ENCODE measurements around the gene POLD4.

POLD4 gene

DNA sequence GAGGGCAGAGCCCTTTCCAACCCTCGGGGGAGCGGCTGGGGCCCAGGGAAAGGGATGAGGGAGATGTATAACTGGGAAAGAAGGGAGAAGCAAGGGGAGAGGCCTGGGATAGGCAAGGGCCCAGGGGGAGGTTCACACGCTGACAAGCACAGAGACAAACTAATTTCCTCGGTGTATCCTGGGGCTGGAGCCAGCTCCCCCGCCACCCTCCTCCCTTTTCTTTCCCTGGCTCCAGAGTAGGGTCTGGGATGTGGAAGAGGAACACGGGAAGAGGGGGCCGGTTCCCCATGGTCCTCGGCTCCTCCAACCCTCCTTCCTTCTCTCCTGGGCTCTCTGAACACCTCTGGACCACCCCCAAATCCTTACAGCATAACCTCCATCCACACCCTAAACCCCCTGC, 13.2 kb upstream of the POLD4 start:
- DNase-seq (ENCODE audit: low read depth, low spot score): no peak
- TF ChIP-seq, protein P1, sequence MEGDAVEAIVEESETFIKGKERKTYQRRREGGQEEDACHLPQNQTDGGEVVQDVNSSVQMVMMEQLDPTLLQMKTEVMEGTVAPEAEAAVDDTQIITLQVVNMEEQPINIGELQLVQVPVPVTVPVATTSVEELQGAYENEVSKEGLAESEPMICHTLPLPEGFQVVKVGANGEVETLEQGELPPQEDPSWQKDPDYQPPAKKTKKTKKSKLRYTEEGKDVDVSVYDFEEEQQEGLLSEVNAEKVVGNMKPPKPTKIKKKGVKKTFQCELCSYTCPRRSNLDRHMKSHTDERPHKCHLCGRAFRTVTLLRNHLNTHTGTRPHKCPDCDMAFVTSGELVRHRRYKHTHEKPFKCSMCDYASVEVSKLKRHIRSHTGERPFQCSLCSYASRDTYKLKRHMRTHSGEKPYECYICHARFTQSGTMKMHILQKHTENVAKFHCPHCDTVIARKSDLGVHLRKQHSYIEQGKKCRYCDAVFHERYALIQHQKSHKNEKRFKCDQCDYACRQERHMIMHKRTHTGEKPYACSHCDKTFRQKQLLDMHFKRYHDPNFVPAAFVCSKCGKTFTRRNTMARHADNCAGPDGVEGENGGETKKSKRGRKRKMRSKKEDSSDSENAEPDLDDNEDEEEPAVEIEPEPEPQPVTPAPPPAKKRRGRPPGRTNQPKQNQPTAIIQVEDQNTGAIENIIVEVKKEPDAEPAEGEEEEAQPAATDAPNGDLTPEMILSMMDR (IDR thresholded peaks at IDR 0.05; ENCODE audit: low read depth, low read length): no peak
- H3K4me3 ChIP-seq (ENCODE audit: low read depth, low read length): no peak overlapping the region
- in situ Hi-C loops (cut with HindIII; ENCODE audit: low sequenced_read_pairs): no loop called here

DNA sequence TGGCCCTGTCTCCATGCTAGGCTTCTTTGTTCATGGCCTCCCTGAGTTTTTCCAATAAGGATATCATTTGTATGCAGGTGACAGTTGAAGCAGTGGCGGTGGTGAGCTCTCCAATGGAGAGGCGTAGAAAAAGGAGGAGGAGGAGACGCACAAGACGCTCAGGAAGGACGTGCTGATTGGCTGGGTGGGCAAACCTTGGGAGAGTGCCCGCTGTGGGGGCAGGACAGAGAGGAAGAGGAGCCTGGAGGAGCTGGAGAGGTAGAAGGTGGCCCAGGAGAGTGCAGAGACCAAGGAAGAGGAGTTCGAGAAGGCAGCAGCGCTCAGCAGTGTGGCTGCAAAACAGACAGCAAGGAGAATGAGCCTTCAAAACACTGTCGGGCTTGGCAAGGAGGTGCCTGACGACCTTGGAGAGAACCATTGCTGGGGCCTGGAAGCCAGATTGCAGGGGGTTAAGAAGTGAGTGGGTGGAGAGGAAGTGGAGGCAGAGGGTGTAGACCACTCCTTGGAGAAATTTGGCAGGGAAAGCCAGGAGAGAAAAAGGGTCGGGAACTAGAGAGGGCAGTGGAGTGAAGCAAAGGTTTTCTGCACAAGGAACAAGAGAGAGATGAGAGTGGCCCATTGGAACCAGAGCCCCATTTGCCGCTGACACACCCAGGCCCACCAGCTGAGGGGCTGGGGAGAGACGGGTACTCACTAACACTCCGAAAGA, 12.5 kb upstream of the POLD4 start:
- TF ChIP-seq, protein P1 (IDR thresholded peaks at IDR 0.05; ENCODE audit: low read depth, low read length): no peak
- in situ Hi-C loops (cut with HindIII; ENCODE audit: low sequenced_read_pairs): no loop called here
- DNase-seq (ENCODE audit: low read depth, low spot score): no peak
- H3K4me3 ChIP-seq (ENCODE audit: low read depth, low read length): no peak overlapping the region

DNA sequence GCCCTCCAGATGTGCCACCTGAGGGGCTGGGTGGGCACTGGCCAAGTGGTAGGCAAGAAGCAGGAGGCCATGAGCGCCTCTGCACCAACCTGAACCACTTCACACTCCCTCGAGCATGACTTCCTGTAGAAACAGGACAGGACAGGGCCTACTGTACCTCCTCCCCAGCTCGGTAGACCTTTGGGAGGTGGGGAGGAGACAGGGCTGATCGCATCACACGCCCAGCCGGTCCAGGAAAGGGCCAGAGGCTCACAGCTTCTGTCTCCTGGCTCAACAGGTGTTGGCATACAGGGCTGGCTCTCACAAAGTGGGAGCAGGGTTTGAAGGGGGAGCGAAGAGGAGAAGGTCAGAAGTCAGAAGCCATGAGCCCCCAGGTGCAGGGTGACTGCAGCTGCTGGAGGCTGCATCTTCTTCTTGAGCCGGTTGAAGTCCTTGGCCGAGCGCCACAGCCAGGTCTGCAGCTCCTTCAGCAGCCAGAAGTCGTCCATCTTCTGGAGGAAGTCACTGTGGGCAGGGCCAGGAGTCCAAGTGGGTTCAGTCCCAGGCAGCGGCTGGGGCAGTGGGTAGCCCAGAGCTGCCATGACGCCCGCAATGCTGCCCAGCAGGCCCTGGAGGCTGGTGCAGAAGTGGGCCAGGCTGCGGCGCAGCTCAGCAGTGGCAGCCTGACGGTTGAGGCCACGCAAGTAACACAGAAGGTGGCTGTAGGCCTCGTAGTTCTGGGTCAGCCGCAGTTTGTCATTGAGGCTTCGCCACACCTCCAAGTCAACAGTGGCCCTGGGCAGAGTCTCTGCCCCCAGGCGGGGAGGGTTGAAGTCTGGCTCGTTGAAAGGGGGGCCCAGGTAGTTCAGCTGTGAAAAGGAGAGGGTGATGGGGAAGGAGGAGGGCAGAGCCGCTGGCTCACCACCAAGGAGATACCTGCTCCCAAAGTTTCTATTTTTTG, 11.7 kb upstream of the POLD4 start:
- H3K4me3 ChIP-seq (ENCODE audit: low read depth, low read length): no peak overlapping the region
- TF ChIP-seq, protein P1 (IDR thresholded peaks at IDR 0.05; ENCODE audit: low read depth, low read length): no peak
- DNase-seq (ENCODE audit: low read depth, low spot score): no peak
- in situ Hi-C loops (cut with HindIII; ENCODE audit: low sequenced_read_pairs): no loop called here

DNA sequence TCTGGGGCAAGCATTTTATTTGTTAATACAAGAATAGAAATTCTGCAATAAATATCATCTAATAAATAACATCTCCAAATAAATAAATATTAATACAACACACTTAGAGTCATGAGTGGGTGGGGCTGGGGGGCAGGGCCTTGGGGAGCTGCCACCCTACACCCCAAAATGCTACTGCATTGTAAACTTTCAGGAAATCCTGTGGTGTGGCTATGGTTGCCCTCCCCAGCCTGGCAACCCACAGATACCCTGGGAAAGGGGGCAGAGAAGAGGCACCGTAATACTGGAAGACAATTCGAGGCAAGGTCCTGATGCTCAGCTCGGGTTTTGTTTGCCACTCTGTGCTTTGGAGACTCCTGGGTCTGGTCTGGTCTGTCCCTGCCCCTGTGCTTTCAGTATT, 10.8 kb upstream of the POLD4 start:
- H3K4me3 ChIP-seq (ENCODE audit: low read depth, low read length): no peak overlapping the region
- in situ Hi-C loops (cut with HindIII; ENCODE audit: low sequenced_read_pairs): no loop called here
- no peak for DNase-seq (ENCODE audit: low read depth, low spot score)
- TF ChIP-seq, protein P1 (IDR thresholded peaks at IDR 0.05; ENCODE audit: low read depth, low read length): no peak

DNA sequence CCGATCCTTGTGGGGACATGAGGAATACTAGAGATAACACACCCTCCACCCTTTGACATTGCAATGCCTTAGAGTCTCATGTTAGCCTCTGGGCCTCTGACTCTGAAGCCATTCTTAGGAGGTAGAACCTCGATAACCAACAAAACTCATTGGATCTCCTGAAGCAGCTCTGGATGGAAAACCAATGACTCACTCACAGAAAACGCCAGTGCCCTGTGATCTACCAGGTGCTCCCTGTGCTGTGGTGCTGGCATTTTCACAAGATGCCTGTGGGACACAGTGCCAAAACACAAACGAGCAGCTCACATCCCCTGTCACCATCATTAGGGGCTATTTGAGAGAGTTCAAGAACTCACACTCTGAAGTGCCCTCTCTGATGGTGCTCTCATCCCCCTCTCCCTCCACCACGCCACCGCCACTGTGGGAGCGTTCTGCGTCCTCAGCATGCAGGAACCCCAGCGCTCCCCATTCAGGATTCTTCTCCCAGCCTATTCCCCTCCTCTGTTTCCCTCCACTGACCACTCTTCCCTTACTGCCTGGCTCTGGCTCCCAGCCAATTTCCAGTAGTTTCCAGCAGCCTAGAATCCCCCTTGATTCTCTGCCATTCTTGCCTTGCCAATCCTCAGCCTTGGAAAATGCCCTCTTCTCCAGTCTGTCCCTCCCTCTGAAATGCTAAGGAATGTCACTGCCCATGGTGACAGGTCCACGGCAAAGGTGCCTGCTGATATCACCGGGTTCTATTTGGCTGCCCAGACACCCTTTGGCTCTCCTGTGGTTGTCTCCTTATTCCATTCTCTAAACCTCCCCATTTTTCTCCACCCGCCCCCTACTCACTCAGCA, 4.7 kb upstream of the POLD4 start:
- in situ Hi-C loops (cut with HindIII; ENCODE audit: low sequenced_read_pairs): no loop called here

More for the DNA sequence above, 4.7 kb upstream of the POLD4 start:
- DNase-seq (ENCODE audit: low read depth, low spot score): peak; percentile 45
- TF ChIP-seq, protein P1 (IDR thresholded peaks at IDR 0.05; ENCODE audit: low read depth, low read length): no peak
- H3K4me3 ChIP-seq (ENCODE audit: low read depth, low read length): no peak overlapping the region

All from astrocyte of the spinal cord (primary cell).